IMR-90 (cell line): Measurements from ENCODE around the gene CENPF.
"Not testable (repeated sequence)": the region's sequence is repeated elsewhere in the genome, so short reads cannot be mapped to it uniquely, and the experiment has no call there.

Source experiments
- BHLHE40 ChIP-seq: fragments of 150-350 bp; IDR thresholded peaks from 2 replicates; pipeline ENCODE4 v1.6.1; 2016; ENCODE audit warnings: mild to moderate bottlenecking, low read depth, low read length
- CEBPB ChIP-seq: IDR thresholded peaks from 2 replicates; pipeline ENCODE4 v1.6.1; 2012; ENCODE audit warnings: low read depth, low read length, improper control_type of control experiment
- MAFK ChIP-seq: IDR thresholded peaks from 2 replicates; pipeline ENCODE4 v1.6.1; 2012; ENCODE audit warnings: low read depth, low read length, improper control_type of control experiment
- POLR2A ChIP-seq: IDR thresholded peaks from 2 replicates; pipeline ENCODE4 v1.6.1; 2012; ENCODE audit warnings: mild to moderate bottlenecking, low read depth, low read length
- SMC3 ChIP-seq: fragments of 150-350 bp; IDR thresholded peaks from 2 replicates; pipeline ENCODE4 v1.6.1; 2016; ENCODE audit warnings: low read depth, mild to moderate bottlenecking, antibody characterized with exemption, low read length, moderate library complexity
- TF ChIP-seq, protein P1 (sequence below): conservative IDR thresholded peaks from 2 replicates; pipeline ENCODE4 v1.5.1; 2012; ENCODE audit warnings: mild to moderate bottlenecking, low read depth, low read length, improper control_type of control experiment

DNA sequence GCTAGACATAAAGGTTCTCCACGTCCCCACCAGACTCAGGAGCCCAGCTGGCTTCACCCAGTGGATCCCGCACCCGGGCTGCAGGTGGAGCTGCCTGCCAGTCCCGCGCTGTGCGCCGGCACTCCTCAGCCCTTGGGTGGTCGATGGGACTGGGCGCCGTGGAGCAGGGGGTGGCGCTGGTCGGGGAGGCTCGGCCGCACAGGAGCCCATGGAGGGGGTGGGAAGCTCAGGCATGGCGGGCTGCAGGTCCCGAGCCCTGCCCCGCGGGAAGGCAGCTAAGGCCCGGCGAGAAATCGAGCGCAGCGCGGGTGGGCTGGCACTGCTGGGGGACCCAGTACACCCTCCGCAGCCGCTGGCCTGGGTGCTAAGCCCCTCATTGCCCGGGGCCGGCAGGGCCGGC is 70.0 kb downstream of the CENPF start:
- not testable (repeated sequence) for TF ChIP-seq CEBPB, MAFK, BHLHE40, SMC3, POLR2A
- TF ChIP-seq, protein P1, sequence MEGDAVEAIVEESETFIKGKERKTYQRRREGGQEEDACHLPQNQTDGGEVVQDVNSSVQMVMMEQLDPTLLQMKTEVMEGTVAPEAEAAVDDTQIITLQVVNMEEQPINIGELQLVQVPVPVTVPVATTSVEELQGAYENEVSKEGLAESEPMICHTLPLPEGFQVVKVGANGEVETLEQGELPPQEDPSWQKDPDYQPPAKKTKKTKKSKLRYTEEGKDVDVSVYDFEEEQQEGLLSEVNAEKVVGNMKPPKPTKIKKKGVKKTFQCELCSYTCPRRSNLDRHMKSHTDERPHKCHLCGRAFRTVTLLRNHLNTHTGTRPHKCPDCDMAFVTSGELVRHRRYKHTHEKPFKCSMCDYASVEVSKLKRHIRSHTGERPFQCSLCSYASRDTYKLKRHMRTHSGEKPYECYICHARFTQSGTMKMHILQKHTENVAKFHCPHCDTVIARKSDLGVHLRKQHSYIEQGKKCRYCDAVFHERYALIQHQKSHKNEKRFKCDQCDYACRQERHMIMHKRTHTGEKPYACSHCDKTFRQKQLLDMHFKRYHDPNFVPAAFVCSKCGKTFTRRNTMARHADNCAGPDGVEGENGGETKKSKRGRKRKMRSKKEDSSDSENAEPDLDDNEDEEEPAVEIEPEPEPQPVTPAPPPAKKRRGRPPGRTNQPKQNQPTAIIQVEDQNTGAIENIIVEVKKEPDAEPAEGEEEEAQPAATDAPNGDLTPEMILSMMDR: not testable (repeated sequence)
